Right hindlimb (tissue), 1 donor: ENCODE data around the gene TUBB8B.
"Not testable (repeated sequence)": the region's sequence is repeated elsewhere in the genome, so short reads cannot be mapped to it uniquely, and the experiment has no call there.

Experiments used
- DNase-seq: peaks from one replicate; pipeline ENCODE4 v3.0.0-alpha.2; 2018

Gene TUBB8B

GRCh38 chr18:11383-12274 is 37.8 kb downstream of the TUBB8B start:
- not testable (repeated sequence) for DNase-seq

- DNase-seq, result not testable (repeated sequence)
Observed at GRCh38 chr18:10624-11184, 38.7 kb downstream of the TUBB8B start.

- not testable (repeated sequence) for DNase-seq
Observed at GRCh38 chr18:9937-10336, 39.5 kb downstream of the TUBB8B start.
